ENCODE results near the gene LAMC2. TPM values are rescaled to one million over a fixed set of nuclear protein-coding genes. Genes with fewer than 3 reads are reported as not detected.

LAMC2 gene
- polyA plus RNA-seq, 4 donors = 5.1 to 7.1 (median 6.0) TPM

DNA sequence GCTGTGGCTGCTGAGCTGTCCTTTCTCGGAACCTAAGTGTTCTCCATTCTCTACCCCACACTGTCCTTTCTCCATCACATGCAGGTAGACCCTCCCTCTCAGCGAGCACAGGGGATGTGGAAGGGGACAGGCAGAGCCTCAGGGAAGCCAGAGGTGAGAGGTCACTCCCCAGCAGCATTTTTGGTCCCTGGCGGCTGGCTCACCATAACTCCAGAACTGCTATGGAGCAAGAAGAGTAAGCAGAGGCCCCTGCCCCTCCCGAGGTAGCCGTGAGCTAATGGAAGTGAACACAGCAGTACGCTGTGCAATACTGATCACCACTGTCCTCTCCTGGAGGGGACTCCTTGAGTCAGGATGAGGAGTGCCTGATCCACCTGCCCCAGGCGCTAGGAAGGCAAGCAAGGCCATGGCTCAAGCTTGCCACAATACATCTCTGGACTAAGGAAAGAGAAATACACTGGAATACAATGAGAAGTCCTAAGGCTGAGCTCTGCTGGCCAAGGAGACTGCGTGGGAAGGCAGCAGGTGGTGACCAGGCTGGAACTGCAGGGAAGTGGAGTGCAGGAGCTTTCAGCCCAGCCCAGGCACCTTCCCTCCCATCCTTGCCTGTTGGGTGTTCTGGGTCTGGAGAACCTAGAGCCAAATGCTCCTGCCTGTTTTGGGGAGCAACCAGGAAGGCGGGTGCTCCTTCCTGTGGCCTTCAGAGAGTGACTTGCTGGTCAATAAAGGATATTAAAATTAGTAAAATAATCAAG lies 96.2 kb downstream of the LAMC2 start:
- no peak for DNase-seq (ENCODE audit: low read depth in 4 of 4, low spot score in 3 of 4)

- no peak for DNase-seq (ENCODE audit: low read depth in 4 of 4, low spot score in 3 of 4)
Measured at GRCh38 chr1:183283286-183283685, 97.2 kb downstream of the LAMC2 start.

DNA sequence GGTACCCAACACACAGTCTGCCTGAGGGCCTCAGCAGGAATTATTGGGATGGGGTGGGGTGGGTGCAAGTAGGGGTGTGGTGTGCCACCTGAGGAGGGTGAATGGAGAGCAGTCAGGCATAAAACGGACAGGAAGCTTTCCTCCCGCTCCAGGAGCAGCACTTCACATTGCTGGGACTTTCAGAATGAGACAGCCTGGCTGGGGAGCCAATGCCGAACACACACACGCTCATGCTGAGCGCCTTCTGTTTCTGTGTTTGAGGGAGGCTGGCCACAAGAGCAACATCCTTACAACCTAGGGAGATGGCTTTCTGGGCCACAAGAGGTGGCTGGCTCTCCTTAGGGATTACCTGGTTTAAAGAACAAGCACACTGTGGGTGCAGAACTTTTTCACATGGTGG lies 98.0 kb downstream of the LAMC2 start:
- DNase-seq (ENCODE audit: low read depth in 4 of 4, low spot score in 3 of 4) = no peak

DNA sequence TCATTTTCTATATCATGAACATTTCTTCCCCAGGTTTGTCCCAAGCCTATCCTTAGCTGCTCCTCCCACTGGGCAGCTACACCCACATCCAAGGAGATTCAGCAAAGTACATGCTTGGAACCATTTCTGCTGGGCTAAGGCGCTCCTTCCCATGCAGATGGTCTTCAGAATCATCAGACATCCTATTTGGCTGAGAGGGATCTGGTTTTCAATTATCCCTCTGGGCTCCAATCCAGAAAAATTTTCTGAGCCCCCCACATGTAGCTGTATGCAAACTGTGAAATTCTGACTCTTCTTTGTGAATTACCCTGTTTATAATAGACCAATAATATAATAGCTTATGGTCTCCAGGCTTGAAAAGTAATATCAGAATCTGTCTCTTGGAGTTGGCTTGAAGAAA lies 99.2 kb downstream of the LAMC2 start:
- DNase-seq (ENCODE audit: low read depth in 4 of 4, low spot score in 3 of 4) = no peak

GRCh38 chr1:183285746-183286145 lies 99.7 kb downstream of the LAMC2 start:
- no peak for DNase-seq (ENCODE audit: low read depth in 4 of 4, low spot score in 3 of 4)

DNA sequence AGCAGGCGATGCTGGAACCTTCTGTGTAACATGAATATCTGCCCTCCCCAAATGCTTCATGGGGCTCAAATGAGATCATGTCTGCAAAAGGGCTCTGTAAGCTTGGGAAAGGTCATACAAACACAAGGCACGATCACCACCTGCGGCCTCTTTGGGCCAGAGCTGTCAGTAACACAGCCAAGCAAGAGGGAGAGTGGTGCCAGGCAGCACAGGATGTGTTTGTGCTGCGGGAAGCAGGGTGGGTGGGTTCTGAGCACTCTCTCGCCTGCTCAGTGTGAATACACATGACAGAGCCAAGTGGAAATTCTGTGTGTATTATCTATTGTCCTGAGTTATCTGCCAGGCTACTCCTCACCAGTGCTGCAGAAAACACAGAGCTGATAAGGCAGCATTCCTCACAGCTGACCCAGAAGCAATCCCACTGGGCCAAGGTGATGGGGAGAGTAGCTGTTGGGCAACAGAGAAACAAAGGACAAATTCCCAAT lies 101.2 kb downstream of the LAMC2 start:
- DNase-seq (ENCODE audit: low read depth in 4 of 4, low spot score in 3 of 4) = no peak

DNA sequence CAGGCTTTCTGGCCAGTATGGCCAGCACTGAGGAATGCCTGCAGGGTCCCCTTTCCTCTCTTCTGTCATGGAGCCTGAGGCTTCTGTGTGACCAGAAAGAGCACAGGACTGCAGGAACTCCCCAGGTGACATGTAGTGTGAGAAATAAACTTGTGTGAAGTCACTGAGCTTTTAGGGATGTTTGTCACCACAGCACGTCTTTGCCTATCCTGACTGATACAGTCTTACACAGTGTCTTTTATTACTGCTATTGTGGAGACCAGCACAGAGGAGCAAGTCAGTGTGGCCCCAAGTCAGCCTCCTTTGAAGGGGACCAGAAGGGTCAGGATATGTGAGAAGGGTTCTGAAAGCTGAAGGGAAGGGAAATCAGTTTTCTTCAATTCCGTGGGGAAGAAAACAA lies 102.5 kb downstream of the LAMC2 start:
- DNase-seq (ENCODE audit: low read depth in 4 of 4, low spot score in 3 of 4) = no peak

DNA sequence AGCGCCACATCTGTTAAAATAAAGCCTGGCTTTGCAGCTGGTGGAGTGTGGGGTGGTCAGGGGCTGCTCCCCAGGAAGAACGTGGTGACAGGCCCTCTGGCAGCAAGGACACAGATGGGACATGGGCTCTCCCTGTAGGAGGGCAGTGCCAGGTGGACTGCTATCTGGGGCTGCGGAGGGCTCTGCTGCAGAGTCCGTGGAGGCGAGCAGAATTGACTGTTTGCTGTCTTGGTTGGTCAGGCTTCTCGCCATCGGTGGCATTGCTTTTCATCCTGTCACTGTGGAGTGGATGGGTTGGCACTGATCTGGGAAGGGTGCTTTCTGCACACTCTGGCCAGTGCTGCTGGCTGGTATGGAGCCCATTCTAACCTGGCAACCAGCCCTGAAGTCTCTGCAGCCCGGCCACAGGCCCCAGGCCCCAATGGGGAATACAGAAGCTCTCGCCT lies 103.0 kb downstream of the LAMC2 start:
- no peak for DNase-seq (ENCODE audit: low read depth in 4 of 4, low spot score in 3 of 4)

DNA sequence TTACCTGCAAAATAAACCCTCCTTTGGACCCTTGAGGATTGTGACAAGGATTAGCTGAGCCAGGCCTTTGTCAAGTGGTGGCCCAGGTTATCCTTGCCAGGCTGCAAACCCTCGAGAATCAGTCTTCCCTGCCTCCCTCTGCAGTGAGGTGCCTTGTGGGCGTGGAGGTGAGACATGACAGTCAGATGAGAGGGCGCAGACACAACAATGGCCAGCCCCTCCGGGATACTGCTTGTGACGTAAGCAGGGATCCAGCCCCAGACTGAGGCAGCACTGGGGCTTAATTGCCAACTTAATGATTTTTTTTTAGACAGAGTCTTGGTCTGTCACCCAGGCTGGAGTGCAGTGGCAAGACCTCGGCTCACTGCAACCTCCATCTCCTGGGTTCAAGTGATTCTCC lies 104.6 kb downstream of the LAMC2 start:
- no peak for DNase-seq (ENCODE audit: low read depth in 4 of 4, low spot score in 3 of 4)

DNA sequence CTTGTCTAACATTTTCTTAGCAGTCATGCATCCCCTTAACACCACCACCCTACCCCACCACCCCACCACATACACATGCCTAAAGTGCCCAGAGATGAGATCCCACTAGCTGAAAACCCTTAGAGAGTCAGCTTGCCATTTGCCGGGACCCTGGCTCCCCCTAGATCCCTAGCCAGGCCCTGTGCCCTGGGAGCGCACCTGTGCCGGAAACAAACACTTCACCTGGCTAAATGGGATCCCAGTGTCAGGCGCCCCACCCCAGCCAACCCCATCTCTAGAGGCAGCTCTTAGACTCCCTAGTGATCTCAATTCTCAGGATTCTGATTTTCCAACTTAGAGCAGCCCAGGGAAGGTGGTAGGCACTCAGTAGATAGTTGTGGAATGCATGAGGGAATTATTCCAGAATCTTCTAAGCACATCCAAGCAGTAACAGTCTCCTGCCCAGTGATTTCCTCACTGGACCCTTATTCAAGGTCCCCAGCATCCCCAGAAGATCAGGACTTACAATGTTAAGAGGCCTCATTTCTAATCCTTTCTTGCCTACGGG lies 105.2 kb downstream of the LAMC2 start:
- no peak for DNase-seq (ENCODE audit: low read depth in 4 of 4, low spot score in 3 of 4)

- no peak for DNase-seq (ENCODE audit: low read depth in 4 of 4, low spot score in 3 of 4)
Measured at GRCh38 chr1:183291802-183292514, 105.9 kb downstream of the LAMC2 start.

- DNase-seq (ENCODE audit: low read depth in 4 of 4, low spot score in 3 of 4) = no peak
Measured at GRCh38 chr1:183293241-183293640, 107.2 kb downstream of the LAMC2 start.

- DNase-seq (ENCODE audit: low read depth in 4 of 4, low spot score in 3 of 4) = no peak
Measured at GRCh38 chr1:183293876-183294275, 107.8 kb downstream of the LAMC2 start.

Other genes with a start within 250 kb of the LAMC2 start
- gene SHCBP1L, start 233.1 kb upstream of the LAMC2 start, polyA plus RNA-seq (ENCODE audit: insufficient read length in 4 of 4) = under 1 TPM; 0.33 to 0.50 (median 0.46) TPM
- gene LAMC1, start 162.8 kb upstream of the LAMC2 start, polyA plus RNA-seq (ENCODE audit: insufficient read length in 4 of 4) = 100 to 1,000 TPM; 269 to 303 (median 287) TPM
- 1 to 10 TPM; 3.4 to 4.6 (median 3.5) TPM for gene NMNAT2, start 232.1 kb downstream of the LAMC2 start, polyA plus RNA-seq (ENCODE audit: insufficient read length in 4 of 4)

Data from right renal pelvis (tissue), 4 donors.